ENCODE data around the gene ASPRV1. TPM values are rescaled to one million over a fixed set of nuclear protein-coding genes. Genes with fewer than 3 reads are reported as not detected.

The ASPRV1 gene
- total and polyA plus RNA-seq, 3 experiments from 2014 or later: 0.64 to 0.99 (median 0.77) TPM

GRCh38 chr2:69914950-69915945, 46.2 kb downstream of the ASPRV1 start, which contains the start of gene MXD1:
TSS of gene MXD1 (plus strand) at chr2:69915109. CDS start at chr2:69915331, 222 bp downstream.
- ChIA-PET POLR2A (interaction anchor here (0.5 to 3.7 kb wide), 27 partner anchors 22 to 479 kb away, joined by 3 to 81 read pairs (median 6); partner anchors contain the start of genes C2orf42, FAM136A, PCBP1 and PCYOX1), CTCF (interaction anchor here (0.5 to 5.2 kb wide), 21 partner anchors 19 to 387 kb away, joined by 3 to 49 read pairs (median 5); partner anchors contain the start of genes C2orf42, FAM136A, SNRNP27 and SNRPG)
- DNase-seq: peak in 4 of 5 donors; percentile 11 to 99 (median 35)
- Mint-ChIP-seq H3K4me1 (peaks cover 24 to 44% (median 39%) of the 10 kb centered on the region in 3 donors), H3K4me3 (peak within 1 kb of the TSS; percentile 81 to 92 (median 88)), H3K27me3 (no peaks in the 10 kb centered on the region), H3K9me3 (no peaks in the 10 kb centered on the region), H3K36me3 (peaks cover 0 to 37% (median 6%) of the 10 kb centered on the region in 3 donors), H3K27ac (peak within 1 kb of the TSS; percentile 78 to 97 (median 92))
- Histone ChIP-seq H3K36me3 (ENCODE audit: insufficient read depth, low read length) (peaks cover 4% of the 10 kb centered on the region), H3K9me3 (ENCODE audit: low read length) (no peaks in the 10 kb centered on the region), H3K4me1 (ENCODE audit: insufficient read depth, low read length) (peaks cover 12% of the 10 kb centered on the region), H3K27ac (ENCODE audit: low read depth, low read length) (peak within 1 kb of the TSS; percentile 94), H3K4me3 (ENCODE audit: low read length) (peak within 1 kb of the TSS; percentile 89), H3K27me3 (ENCODE audit: insufficient read depth, low read length, poor library complexity, severe bottlenecking) (no peaks in the 10 kb centered on the region)

GRCh38 chr2:69914164-69914949, 47.1 kb downstream of the ASPRV1 start:
- POLR2A ChIA-PET: interaction anchor here (0.5 to 3.7 kb wide), 28 partner anchors 21 to 478 kb away, joined by 3 to 81 read pairs (median 6); partner anchors contain the start of genes C2orf42, FAM136A, PCBP1 and PCYOX1
- Histone ChIP-seq H3K27ac (ENCODE audit: low read depth, low read length) (peak overlapping the region; percentile 94), H3K4me3 (ENCODE audit: low read length) (peak overlapping the region; percentile 89), H3K27me3 (ENCODE audit: insufficient read depth, low read length, poor library complexity, severe bottlenecking) (no peaks in the 10 kb centered on the region), H3K36me3 (ENCODE audit: insufficient read depth, low read length) (peaks cover 4% of the 10 kb centered on the region), H3K4me1 (ENCODE audit: insufficient read depth, low read length) (peaks cover 12% of the 10 kb centered on the region), H3K9me3 (ENCODE audit: low read length) (no peaks in the 10 kb centered on the region)
- peak; percentile 17 to 100 (median 100) for DNase-seq
- Mint-ChIP-seq H3K4me1 (peaks cover 24 to 44% (median 39%) of the 10 kb centered on the region in 3 donors), H3K4me3 (peak overlapping the region; percentile 81 to 92 (median 88)), H3K27me3 (no peaks in the 10 kb centered on the region), H3K27ac (peak overlapping the region; percentile 78 to 97 (median 92)), H3K9me3 (no peaks in the 10 kb centered on the region), H3K36me3 (peaks cover 0 to 38% (median 4%) of the 10 kb centered on the region in 3 donors)
- CTCF ChIA-PET: interaction anchor here (0.5 to 5.2 kb wide), 25 partner anchors 9 to 388 kb away, joined by 3 to 49 read pairs (median 5); partner anchors contain the start of genes C2orf42, FAM136A, SNRNP27 and SNRPG

- Histone ChIP-seq H3K9me3 (ENCODE audit: low read length) (no peaks in the 10 kb centered on the region), H3K36me3 (ENCODE audit: insufficient read depth, low read length) (peaks cover 10% of the 10 kb centered on the region), H3K4me1 (ENCODE audit: insufficient read depth, low read length) (peaks cover 12% of the 10 kb centered on the region), H3K27ac (ENCODE audit: low read depth, low read length) (no peak overlapping the region), H3K27me3 (ENCODE audit: insufficient read depth, low read length, poor library complexity, severe bottlenecking) (no peaks in the 10 kb centered on the region), H3K4me3 (ENCODE audit: low read length) (no peak overlapping the region)
- CTCF ChIA-PET: interaction anchor here (0.6 to 5.2 kb wide), 22 partner anchors 10 to 390 kb away, joined by 3 to 49 read pairs (median 4); partner anchors contain the start of genes C2orf42, FAM136A, SNRNP27 and SNRPG
- POLR2A ChIA-PET: interaction anchor here (0.5 to 3.7 kb wide), 2 partner anchors 175 to 400 kb away, joined by 6 to 81 read pairs; partner anchors contain the start of gene PCBP1
- Mint-ChIP-seq H3K9me3 (no peaks in the 10 kb centered on the region), H3K4me3 (peak overlapping the region in 2 of 7 donors; percentile 27 to 46), H3K4me1 (peaks cover 19 to 31% (median 27%) of the 10 kb centered on the region in 3 donors), H3K36me3 (peaks cover 7 to 43% (median 12%) of the 10 kb centered on the region in 3 donors), H3K27me3 (no peaks in the 10 kb centered on the region), H3K27ac (peak overlapping the region; percentile 6 to 89 (median 84))
- peak in 2 of 5 donors; percentile 60 to 61 for DNase-seq
Measured at GRCh38 chr2:69911985-69912563, 49.4 kb downstream of the ASPRV1 start.

Other genes starting within 250 kb of the ASPRV1 start
- gene ANXA4, start 219.5 kb downstream of the ASPRV1 start, total RNA-seq: 10 to 100 TPM; 30.2 to 33.7 TPM
- gene ANXA4, start 219.5 kb downstream of the ASPRV1 start, polyA plus RNA-seq: 38.6 TPM
- gene GMCL1, start 132.0 kb downstream of the ASPRV1 start, total RNA-seq: 10 to 100 TPM; 15.5 to 17.6 TPM
- gene GMCL1, start 132.0 kb downstream of the ASPRV1 start, polyA plus RNA-seq: 38.4 TPM
- gene SNRNP27, start 67.7 kb downstream of the ASPRV1 start, total RNA-seq: 10 to 100 TPM; 59.6 to 61.2 TPM
- gene SNRNP27, start 67.7 kb downstream of the ASPRV1 start, polyA plus RNA-seq: 79.6 TPM
- gene MXD1, start 46.5 kb downstream of the ASPRV1 start, total RNA-seq: 1 to 10 TPM; 7.2 to 8.1 TPM
- 10.5 TPM for gene MXD1, start 46.5 kb downstream of the ASPRV1 start, polyA plus RNA-seq
- gene PCBP1, start 125.8 kb upstream of the ASPRV1 start, total RNA-seq: 100 to 1,000 TPM; 428 to 434 TPM
- gene PCBP1, start 125.8 kb upstream of the ASPRV1 start, polyA plus RNA-seq: 161 TPM
- gene C2orf42, start 229.4 kb upstream of the ASPRV1 start, total RNA-seq: 10 to 100 TPM; 29.1 to 34.6 TPM
- 31.4 TPM for gene C2orf42, start 229.4 kb upstream of the ASPRV1 start, polyA plus RNA-seq